H1 (cell line): ENCODE measurements around the gene CNIH3. TPM values are rescaled to one million over a fixed set of nuclear protein-coding genes. Genes with fewer than 3 reads are reported as not detected.

Source experiments
- polyA plus RNA-seq, 7 experiments: library from polyadenylated mRNA; depleted of rRNA in 3 of 7; stranded (reverse) in 5 of 7; unstranded in 2 of 7; fragments of >200 nt in 5 of 7; fragments of 200-250 nt in 2 of 7; gene quantifications; 1 replicate in 5 of 7; 2 replicates in 1 of 7; 4 replicates in 1 of 7; pipeline versions ENCODE4 v1.2.1 to v1.2.3, GENCODE V29; 2011 to 2013; ENCODE audit warnings: missing spikeins in 2 of 7, mixed read lengths in 2 of 7
- total RNA-seq: library from RNA; stranded (reverse); fragmentation: NEBNext Ultra II Directional; extraction: Animal tissue kit (Norgen Biotek cat#: 25700); gene quantifications from 2 replicates; pipeline ENCODE4 v1.2.1, GENCODE V29; 2021
- TF ChIP-seq, protein P1 (sequence below): fragments of 300-600 bp; sonication (generic); IDR thresholded peaks from 2 replicates; pipeline ENCODE4 v1.7.1; 2012; ENCODE audit warnings: low read length, moderate library complexity, mild to moderate bottlenecking, inconsistent platforms; ENCODE audit not compliant: insufficient replicate concordance

Gene CNIH3
- total and polyA plus RNA-seq, 2 of the 8 experiments (the other 6 are each of a cell fraction or from before 2014, with no cell fraction given), result 3.7 to 5.6 TPM

DNA sequence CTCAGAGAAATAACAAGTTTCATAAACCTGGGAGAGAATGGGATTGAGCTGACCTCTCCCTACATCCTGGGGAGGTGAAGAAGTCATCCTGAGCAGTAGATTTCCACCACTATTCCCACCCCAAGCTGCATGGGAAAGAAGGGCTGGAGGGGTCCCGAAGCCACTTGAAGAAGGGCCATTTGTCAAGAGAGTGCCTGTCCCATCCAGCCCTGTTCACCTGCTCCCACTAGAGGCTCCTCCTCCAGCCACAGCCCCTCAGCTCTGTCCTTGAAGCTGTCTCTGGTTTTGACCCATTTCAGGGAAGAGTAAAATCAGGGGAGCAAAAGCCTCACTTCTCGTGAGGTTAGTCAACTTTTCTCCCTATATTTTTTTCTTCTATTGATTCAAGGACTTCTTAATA, 157.5 kb downstream of the CNIH3 start (continued):
- TF ChIP-seq, protein P1, sequence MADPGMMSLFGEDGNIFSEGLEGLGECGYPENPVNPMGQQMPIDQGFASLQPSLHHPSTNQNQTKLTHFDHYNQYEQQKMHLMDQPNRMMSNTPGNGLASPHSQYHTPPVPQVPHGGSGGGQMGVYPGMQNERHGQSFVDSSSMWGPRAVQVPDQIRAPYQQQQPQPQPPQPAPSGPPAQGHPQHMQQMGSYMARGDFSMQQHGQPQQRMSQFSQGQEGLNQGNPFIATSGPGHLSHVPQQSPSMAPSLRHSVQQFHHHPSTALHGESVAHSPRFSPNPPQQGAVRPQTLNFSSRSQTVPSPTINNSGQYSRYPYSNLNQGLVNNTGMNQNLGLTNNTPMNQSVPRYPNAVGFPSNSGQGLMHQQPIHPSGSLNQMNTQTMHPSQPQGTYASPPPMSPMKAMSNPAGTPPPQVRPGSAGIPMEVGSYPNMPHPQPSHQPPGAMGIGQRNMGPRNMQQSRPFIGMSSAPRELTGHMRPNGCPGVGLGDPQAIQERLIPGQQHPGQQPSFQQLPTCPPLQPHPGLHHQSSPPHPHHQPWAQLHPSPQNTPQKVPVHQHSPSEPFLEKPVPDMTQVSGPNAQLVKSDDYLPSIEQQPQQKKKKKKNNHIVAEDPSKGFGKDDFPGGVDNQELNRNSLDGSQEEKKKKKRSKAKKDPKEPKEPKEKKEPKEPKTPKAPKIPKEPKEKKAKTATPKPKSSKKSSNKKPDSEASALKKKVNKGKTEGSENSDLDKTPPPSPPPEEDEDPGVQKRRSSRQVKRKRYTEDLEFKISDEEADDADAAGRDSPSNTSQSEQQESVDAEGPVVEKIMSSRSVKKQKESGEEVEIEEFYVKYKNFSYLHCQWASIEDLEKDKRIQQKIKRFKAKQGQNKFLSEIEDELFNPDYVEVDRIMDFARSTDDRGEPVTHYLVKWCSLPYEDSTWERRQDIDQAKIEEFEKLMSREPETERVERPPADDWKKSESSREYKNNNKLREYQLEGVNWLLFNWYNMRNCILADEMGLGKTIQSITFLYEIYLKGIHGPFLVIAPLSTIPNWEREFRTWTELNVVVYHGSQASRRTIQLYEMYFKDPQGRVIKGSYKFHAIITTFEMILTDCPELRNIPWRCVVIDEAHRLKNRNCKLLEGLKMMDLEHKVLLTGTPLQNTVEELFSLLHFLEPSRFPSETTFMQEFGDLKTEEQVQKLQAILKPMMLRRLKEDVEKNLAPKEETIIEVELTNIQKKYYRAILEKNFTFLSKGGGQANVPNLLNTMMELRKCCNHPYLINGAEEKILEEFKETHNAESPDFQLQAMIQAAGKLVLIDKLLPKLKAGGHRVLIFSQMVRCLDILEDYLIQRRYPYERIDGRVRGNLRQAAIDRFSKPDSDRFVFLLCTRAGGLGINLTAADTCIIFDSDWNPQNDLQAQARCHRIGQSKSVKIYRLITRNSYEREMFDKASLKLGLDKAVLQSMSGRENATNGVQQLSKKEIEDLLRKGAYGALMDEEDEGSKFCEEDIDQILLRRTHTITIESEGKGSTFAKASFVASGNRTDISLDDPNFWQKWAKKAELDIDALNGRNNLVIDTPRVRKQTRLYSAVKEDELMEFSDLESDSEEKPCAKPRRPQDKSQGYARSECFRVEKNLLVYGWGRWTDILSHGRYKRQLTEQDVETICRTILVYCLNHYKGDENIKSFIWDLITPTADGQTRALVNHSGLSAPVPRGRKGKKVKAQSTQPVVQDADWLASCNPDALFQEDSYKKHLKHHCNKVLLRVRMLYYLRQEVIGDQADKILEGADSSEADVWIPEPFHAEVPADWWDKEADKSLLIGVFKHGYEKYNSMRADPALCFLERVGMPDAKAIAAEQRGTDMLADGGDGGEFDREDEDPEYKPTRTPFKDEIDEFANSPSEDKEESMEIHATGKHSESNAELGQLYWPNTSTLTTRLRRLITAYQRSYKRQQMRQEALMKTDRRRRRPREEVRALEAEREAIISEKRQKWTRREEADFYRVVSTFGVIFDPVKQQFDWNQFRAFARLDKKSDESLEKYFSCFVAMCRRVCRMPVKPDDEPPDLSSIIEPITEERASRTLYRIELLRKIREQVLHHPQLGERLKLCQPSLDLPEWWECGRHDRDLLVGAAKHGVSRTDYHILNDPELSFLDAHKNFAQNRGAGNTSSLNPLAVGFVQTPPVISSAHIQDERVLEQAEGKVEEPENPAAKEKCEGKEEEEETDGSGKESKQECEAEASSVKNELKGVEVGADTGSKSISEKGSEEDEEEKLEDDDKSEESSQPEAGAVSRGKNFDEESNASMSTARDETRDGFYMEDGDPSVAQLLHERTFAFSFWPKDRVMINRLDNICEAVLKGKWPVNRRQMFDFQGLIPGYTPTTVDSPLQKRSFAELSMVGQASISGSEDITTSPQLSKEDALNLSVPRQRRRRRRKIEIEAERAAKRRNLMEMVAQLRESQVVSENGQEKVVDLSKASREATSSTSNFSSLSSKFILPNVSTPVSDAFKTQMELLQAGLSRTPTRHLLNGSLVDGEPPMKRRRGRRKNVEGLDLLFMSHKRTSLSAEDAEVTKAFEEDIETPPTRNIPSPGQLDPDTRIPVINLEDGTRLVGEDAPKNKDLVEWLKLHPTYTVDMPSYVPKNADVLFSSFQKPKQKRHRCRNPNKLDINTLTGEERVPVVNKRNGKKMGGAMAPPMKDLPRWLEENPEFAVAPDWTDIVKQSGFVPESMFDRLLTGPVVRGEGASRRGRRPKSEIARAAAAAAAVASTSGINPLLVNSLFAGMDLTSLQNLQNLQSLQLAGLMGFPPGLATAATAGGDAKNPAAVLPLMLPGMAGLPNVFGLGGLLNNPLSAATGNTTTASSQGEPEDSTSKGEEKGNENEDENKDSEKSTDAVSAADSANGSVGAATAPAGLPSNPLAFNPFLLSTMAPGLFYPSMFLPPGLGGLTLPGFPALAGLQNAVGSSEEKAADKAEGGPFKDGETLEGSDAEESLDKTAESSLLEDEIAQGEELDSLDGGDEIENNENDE, result no peak
